Peyer's patch (tissue), 4 donors: ENCODE data around the gene SPNS3. TPM values are rescaled to one million over a fixed set of nuclear protein-coding genes. Genes with fewer than 3 reads are reported as not detected.

Source experiments
- DNase-seq, 3 donors: peaks; one replicate each; pipeline ENCODE4 v3.0.0-alpha.2; 2017 to 2019
- H3K27ac ChIP-seq, 4 donors: fragments of 200-600 bp; sonication (generic); one replicate each; pipeline ENCODE4 v1.5.1; 2016 to 2019
- H3K27me3 ChIP-seq, 2 donors: fragments of 200-600 bp; sonication (generic); one replicate each; pipeline ENCODE4 v1.5.1; 2019
- H3K36me3 ChIP-seq, 3 donors: fragments of 200-600 bp; sonication (generic); one replicate each; pipeline ENCODE4 v1.5.1; 2016 to 2019
- H3K4me1 ChIP-seq, 4 donors: fragments of 200-600 bp; sonication (generic); one replicate each; pipeline ENCODE4 v1.5.1; 2016 to 2019
- H3K4me3 ChIP-seq, 4 donors: fragments of 200-600 bp; sonication (generic); 1 replicate in 3 of 4; 2 replicates in 1 of 4; pipeline ENCODE4 v1.5.1; 2016 to 2019; ENCODE audit warnings: mild to moderate bottlenecking in 1 of 4
- H3K9me3 ChIP-seq, 4 donors: fragments of 200-600 bp; sonication (generic); one replicate each; pipeline ENCODE4 v1.5.1; 2016 to 2019; ENCODE audit warnings: mild to moderate bottlenecking in 1 of 4
- CTCF ChIP-seq, 6 experiments: fragments of 450-650 bp in 4 of 6; fragments of 200-600 bp in 2 of 6; sonication (generic) in 1 of 6; IDR thresholded peaks; one replicate each; pipeline ENCODE4 v1.5.1; 2017 to 2019; ENCODE audit warnings: antibody characterized with exemption in 6 of 6, mild to moderate bottlenecking in 3 of 6, moderate library complexity in 1 of 6
- POLR2A ChIP-seq, 2 donors: fragments of 450-650 bp; IDR thresholded peaks; one replicate each; pipeline ENCODE4 v1.5.1; 2017; ENCODE audit warnings: antibody characterized with exemption in 2 of 2, mild to moderate bottlenecking in 2 of 2, moderate library complexity in 2 of 2
- total RNA-seq, 4 donors: library from RNA; depleted of rRNA; stranded (reverse); fragments of >200 nt; gene quantifications; one replicate each; pipeline ENCODE4 v1.1.0, GENCODE V29; 2016

Gene SPNS3
- total RNA-seq, 4 donors from 2014 or later = 1.1 to 2.0 TPM; not detected in 2

- H3K27ac ChIP-seq = no peak overlapping the region
- H3K4me1 ChIP-seq = no peaks in the 10 kb centered on the region
- H3K9me3 ChIP-seq = no peaks in the 10 kb centered on the region
- no peak for DNase-seq
- TF ChIP-seq CTCF (IDR thresholded peaks at IDR 0.05) = no peak
- TF ChIP-seq POLR2A (IDR thresholded peaks at IDR 0.05) = no peak
- no peak overlapping the region for H3K4me3 ChIP-seq
- H3K27me3 ChIP-seq = no peaks in the 10 kb centered on the region
- H3K36me3 ChIP-seq = no peaks in the 10 kb centered on the region
Observed at GRCh38 chr17:4460661-4461060, 26.9 kb downstream of the SPNS3 start.

- Histone ChIP-seq H3K4me3 (no peak overlapping the region), H3K27me3 (no peaks in the 10 kb centered on the region), H3K9me3 (no peaks in the 10 kb centered on the region), H3K27ac (no peak overlapping the region), H3K4me1 (no peaks in the 10 kb centered on the region), H3K36me3 (no peaks in the 10 kb centered on the region)
- TF ChIP-seq POLR2A (IDR thresholded peaks at IDR 0.05) (no peak), CTCF (IDR thresholded peaks at IDR 0.05) (no peak)
- no peak for DNase-seq
Observed at GRCh38 chr17:4463818-4464476, 30.2 kb downstream of the SPNS3 start.

- Histone ChIP-seq H3K27me3 (no peaks in the 10 kb centered on the region), H3K36me3 (no peaks in the 10 kb centered on the region), H3K4me1 (no peaks in the 10 kb centered on the region), H3K4me3 (no peak overlapping the region), H3K27ac (no peak overlapping the region), H3K9me3 (no peaks in the 10 kb centered on the region)
- no peak for DNase-seq
- TF ChIP-seq CTCF (IDR thresholded peaks at IDR 0.05) (no peak), POLR2A (IDR thresholded peaks at IDR 0.05) (no peak)
Observed at GRCh38 chr17:4465786-4466185, 32.0 kb downstream of the SPNS3 start.

- H3K27ac ChIP-seq = no peak overlapping the region
- H3K36me3 ChIP-seq = no peaks in the 10 kb centered on the region
- H3K4me3 ChIP-seq = no peak overlapping the region
- no peak for TF ChIP-seq CTCF (IDR thresholded peaks at IDR 0.05)
- no peak for TF ChIP-seq POLR2A (IDR thresholded peaks at IDR 0.05)
- H3K27me3 ChIP-seq = no peaks in the 10 kb centered on the region
- DNase-seq = no peak
- H3K4me1 ChIP-seq = no peaks in the 10 kb centered on the region
- H3K9me3 ChIP-seq = no peaks in the 10 kb centered on the region
Observed at GRCh38 chr17:4467287-4467686, 33.5 kb downstream of the SPNS3 start.

GRCh38 chr17:4469552-4469951 lies 35.8 kb downstream of the SPNS3 start:
- H3K9me3 ChIP-seq = no peaks in the 10 kb centered on the region
- no peaks in the 10 kb centered on the region for H3K27me3 ChIP-seq
- no peaks in the 10 kb centered on the region for H3K36me3 ChIP-seq
- H3K4me3 ChIP-seq = no peak overlapping the region
- H3K4me1 ChIP-seq = no peaks in the 10 kb centered on the region
- DNase-seq = no peak
- no peak overlapping the region for H3K27ac ChIP-seq
- TF ChIP-seq CTCF (IDR thresholded peaks at IDR 0.05) (no peak), POLR2A (IDR thresholded peaks at IDR 0.05) (no peak)

- no peaks in the 10 kb centered on the region for H3K9me3 ChIP-seq
- no peak overlapping the region for H3K4me3 ChIP-seq
- H3K27ac ChIP-seq = no peak overlapping the region
- TF ChIP-seq POLR2A (IDR thresholded peaks at IDR 0.05) (no peak), CTCF (IDR thresholded peaks at IDR 0.05) (no peak)
- no peak for DNase-seq
- H3K36me3 ChIP-seq = no peaks in the 10 kb centered on the region
- peaks cover 0 to 17% (median 6%) of the 10 kb centered on the region in 4 donors for H3K4me1 ChIP-seq
- no peaks in the 10 kb centered on the region for H3K27me3 ChIP-seq
Observed at GRCh38 chr17:4472286-4472685, 38.5 kb downstream of the SPNS3 start.
